A673 (cell line): ENCODE results near the gene TSPAN11. TPM values are rescaled to one million over a fixed set of nuclear protein-coding genes. Genes with fewer than 3 reads are reported as not detected.

Source experiments
- BruUV-seq: library from RNA; stranded (reverse); fragments of 400-500 nt; replicated peaks from 2 replicates; lab custom pipeline; 2021; lab: Mats Ljungman, UMichigan
- CTCF ChIA-PET: fragments of 300-600 bp; sonication (Branson Sonifier 250); formaldehyde crosslinking; loops from one replicate; lab custom pipeline; 2022; ENCODE audit warnings: antibody characterized with exemption; lab: Charles Lee
- POLR2A ChIA-PET: fragments of 300-600 bp; sonication (Branson Sonifier 250); formaldehyde crosslinking; loops from one replicate; lab custom pipeline; 2022; ENCODE audit warnings: antibody characterized with exemption; ENCODE audit not compliant: low non-redundant PET; lab: Charles Lee
- DNase-seq: peaks from one replicate; pipeline ENCODE4 v3.0.0-alpha.2; 2015; ENCODE audit warnings: low spot score
- H3K27ac ChIP-seq: fragments of 200-600 bp; sonication (generic); 2 replicates; pipeline ENCODE4 v1.5.1; 2016; ENCODE audit warnings: mixed run types, low read depth, mild to moderate bottlenecking, mixed read lengths, antibody characterized with exemption, low read length; ENCODE audit not compliant: poor library complexity, severe bottlenecking
- H3K27me3 ChIP-seq: fragments of 200-600 bp; sonication (generic); replicated peaks from 2 replicates; pipeline ENCODE4 v1.6.1; 2017; ENCODE audit warnings: mixed run types, low read depth, mild to moderate bottlenecking, mixed read lengths, antibody characterized with exemption, low read length; ENCODE audit not compliant: insufficient read depth, poor library complexity
- H3K36me3 ChIP-seq: fragments of 200-600 bp; sonication (generic); 2 replicates; pipeline ENCODE4 v1.6.1; 2016; ENCODE audit warnings: mixed run types, mild to moderate bottlenecking, mixed read lengths, antibody characterized with exemption, low read length; ENCODE audit not compliant: insufficient read depth, poor library complexity, severe bottlenecking
- H3K4me1 ChIP-seq: fragments of 200-600 bp; sonication (generic); 2 replicates; pipeline ENCODE4 v1.6.1; 2017; ENCODE audit warnings: mixed run types, mild to moderate bottlenecking, mixed read lengths, antibody characterized with exemption, low read length; ENCODE audit not compliant: insufficient read depth, poor library complexity, severe bottlenecking
- H3K4me3 ChIP-seq: fragments of 200-600 bp; sonication (generic); 2 replicates; pipeline ENCODE4 v1.5.1; 2016; ENCODE audit warnings: low read depth, mixed run types, mild to moderate bottlenecking, mixed read lengths, low read length; ENCODE audit not compliant: poor library complexity, severe bottlenecking
- H3K9me3 ChIP-seq: fragments of 200-600 bp; sonication (generic); 2 replicates; pipeline ENCODE4 v1.6.1; 2016; ENCODE audit warnings: mixed run types, low read depth, mild to moderate bottlenecking, mixed read lengths, antibody characterized with exemption, low read length; ENCODE audit not compliant: poor library complexity, severe bottlenecking
- CTCF ChIP-seq: fragments of 300-800, 200-600 bp; sonication (generic); conservative IDR thresholded peaks from 2 replicates; pipeline ENCODE4 v1.5.1; 2017; ENCODE audit warnings: low read depth, mild to moderate bottlenecking, antibody characterized with exemption, low read length, moderate library complexity, mixed read lengths
- EZH2 ChIP-seq: fragments of 200-600 bp; sonication (generic); IDR thresholded peaks from 2 replicates; pipeline ENCODE4 v1.6.1; 2017; ENCODE audit warnings: borderline replicate concordance, low read depth, mild to moderate bottlenecking, mixed read lengths, antibody characterized with exemption, low read length; ENCODE audit not compliant: poor library complexity, severe bottlenecking
- intact Hi-C: fragments of 100-400 bp; cut with micrococcal nuclease; formaldehyde crosslinking; loops from one replicate; pipeline ENCODE4 v1.10.0; 2022; ENCODE audit not compliant: unreplicated experiment
- total RNA-seq: library from RNA; stranded (reverse); gene quantifications from 2 replicates; pipeline ENCODE4 v1.2.3, GENCODE V29; 2021

TSPAN11 gene
- total RNA-seq, 1 experiment from 2014 or later, result 20.9 TPM

- Histone ChIP-seq H3K4me1 (no peaks in the 10 kb centered on the region), H3K36me3 (no peaks in the 10 kb centered on the region)
Observed at GRCh38 chr12:30959778-30960177, 33.2 kb downstream of the TSPAN11 start.

GRCh38 chr12:30961030-30961429 lies 34.5 kb downstream of the TSPAN11 start:
- TF ChIP-seq CTCF, result no peak
- no peak for TF ChIP-seq EZH2
- no TSS peak for BruUV-seq
- ChIA-PET POLR2A (no interaction called here), CTCF (interaction anchor here (0.5 kb wide), 1 partner anchor 116 kb away, joined by 15 read pairs; no protein-coding TSS in a partner anchor)
- Histone ChIP-seq H3K27me3 (no peaks in the 10 kb centered on the region), H3K27ac (no peak overlapping the region), H3K36me3 (no peaks in the 10 kb centered on the region), H3K4me3 (no peak overlapping the region), H3K9me3 (no peaks in the 10 kb centered on the region), H3K4me1 (no peaks in the 10 kb centered on the region)
- intact Hi-C loops, result no loop called here
- DNase-seq, result no peak

More at GRCh38 chr12:30959778-30960177, 33.2 kb downstream of the TSPAN11 start:
- no peak for DNase-seq
- no TSS peak for BruUV-seq
- Histone ChIP-seq H3K4me3 (no peak overlapping the region), H3K9me3 (no peaks in the 10 kb centered on the region), H3K27me3 (no peaks in the 10 kb centered on the region), H3K27ac (no peak overlapping the region)
- TF ChIP-seq EZH2 (no peak), CTCF (no peak)
- ChIA-PET POLR2A (no interaction called here), CTCF (no interaction called here)
- intact Hi-C loops, result no loop called here

GRCh38 chr12:30962047-30962446 lies 35.5 kb downstream of the TSPAN11 start:
- Histone ChIP-seq H3K4me1 (no peaks in the 10 kb centered on the region), H3K27ac (no peak overlapping the region), H3K27me3 (no peaks in the 10 kb centered on the region), H3K4me3 (no peak overlapping the region), H3K9me3 (no peaks in the 10 kb centered on the region), H3K36me3 (no peaks in the 10 kb centered on the region)
- TF ChIP-seq CTCF, result no peak
- TF ChIP-seq EZH2, result no peak
- POLR2A ChIA-PET, result no interaction called here
- no peak for DNase-seq
- intact Hi-C loops, result no loop called here
- no TSS peak for BruUV-seq
- CTCF ChIA-PET, result no interaction called here
